Kidney epithelial cell (primary cell): ENCODE data around the gene CCL16. TPM values are rescaled to one million over a fixed set of nuclear protein-coding genes. Genes with fewer than 3 reads are reported as not detected.
"Not testable (repeated sequence)": the region's sequence is repeated elsewhere in the genome, so short reads cannot be mapped to it uniquely, and the experiment has no call there.

Experiments used
- DNase-seq: peaks from one replicate; pipeline ENCODE4 v3.0.0-alpha.2; 2010; ENCODE audit warnings: low read depth
- H3K27me3 ChIP-seq: 2 replicates; pipeline ENCODE4 v1.6.0; 2011; ENCODE audit warnings: low read length; ENCODE audit not compliant: control insufficient read depth, insufficient read depth
- H3K36me3 ChIP-seq: 2 replicates; pipeline ENCODE4 v1.5.1; 2011; ENCODE audit warnings: low read length; ENCODE audit not compliant: control insufficient read depth, insufficient read depth
- H3K4me3 ChIP-seq: 2 replicates; pipeline ENCODE4 v1.5.1; 2011; ENCODE audit warnings: low read depth, mild to moderate bottlenecking, control low read depth, low read length
- total RNA-seq: library from RNA; depleted of rRNA; stranded (reverse); fragments of >200 nt; gene quantifications from 2 replicates; pipeline ENCODE4 v1.2.3, GENCODE V29; 2015
- TF ChIP-seq, protein P1 (sequence below): IDR thresholded peaks from 2 replicates; pipeline ENCODE4 v1.5.1; 2011; ENCODE audit warnings: mild to moderate bottlenecking, moderate library complexity, low read length, control low read depth, inconsistent platforms; ENCODE audit not compliant: insufficient read depth, poor library complexity, severe bottlenecking

Gene CCL16
- total RNA-seq, 1 donor from 2014 or later = not detected

DNA sequence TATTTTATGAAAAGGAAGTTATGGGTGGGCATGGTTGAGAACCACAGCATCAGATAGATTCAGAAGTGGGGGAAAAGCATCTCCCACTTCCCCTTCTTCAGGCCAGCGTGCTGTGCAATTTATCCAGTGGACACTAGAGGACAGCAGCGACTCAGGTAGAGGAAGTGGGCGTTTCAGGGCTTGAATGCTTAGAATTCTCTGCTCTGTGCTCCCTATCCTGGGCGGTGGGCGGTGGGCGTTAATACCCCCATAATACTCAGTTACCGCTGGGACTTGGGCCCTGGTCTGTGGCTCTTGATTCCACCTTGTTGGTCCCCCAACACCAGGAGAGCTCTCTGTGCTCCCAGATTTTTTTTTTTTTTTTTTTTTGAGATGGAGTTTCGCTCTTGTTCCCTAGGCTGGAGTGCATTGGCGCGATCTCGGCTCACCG lies 34.1 kb downstream of the CCL16 start:
- Histone ChIP-seq H3K4me3 (no peak overlapping the region), H3K27me3 (peaks cover 3% of the 10 kb centered on the region), H3K36me3 (no peaks in the 10 kb centered on the region)
- TF ChIP-seq, protein P1, sequence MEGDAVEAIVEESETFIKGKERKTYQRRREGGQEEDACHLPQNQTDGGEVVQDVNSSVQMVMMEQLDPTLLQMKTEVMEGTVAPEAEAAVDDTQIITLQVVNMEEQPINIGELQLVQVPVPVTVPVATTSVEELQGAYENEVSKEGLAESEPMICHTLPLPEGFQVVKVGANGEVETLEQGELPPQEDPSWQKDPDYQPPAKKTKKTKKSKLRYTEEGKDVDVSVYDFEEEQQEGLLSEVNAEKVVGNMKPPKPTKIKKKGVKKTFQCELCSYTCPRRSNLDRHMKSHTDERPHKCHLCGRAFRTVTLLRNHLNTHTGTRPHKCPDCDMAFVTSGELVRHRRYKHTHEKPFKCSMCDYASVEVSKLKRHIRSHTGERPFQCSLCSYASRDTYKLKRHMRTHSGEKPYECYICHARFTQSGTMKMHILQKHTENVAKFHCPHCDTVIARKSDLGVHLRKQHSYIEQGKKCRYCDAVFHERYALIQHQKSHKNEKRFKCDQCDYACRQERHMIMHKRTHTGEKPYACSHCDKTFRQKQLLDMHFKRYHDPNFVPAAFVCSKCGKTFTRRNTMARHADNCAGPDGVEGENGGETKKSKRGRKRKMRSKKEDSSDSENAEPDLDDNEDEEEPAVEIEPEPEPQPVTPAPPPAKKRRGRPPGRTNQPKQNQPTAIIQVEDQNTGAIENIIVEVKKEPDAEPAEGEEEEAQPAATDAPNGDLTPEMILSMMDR = peak; percentile 87
- DNase-seq = no peak

- H3K36me3 ChIP-seq = no peaks in the 10 kb centered on the region
- no peak for DNase-seq
- no peaks in the 10 kb centered on the region for H3K27me3 ChIP-seq
- TF ChIP-seq, protein P1 = no peak
- H3K4me3 ChIP-seq = no peak overlapping the region
Observed at GRCh38 chr17:35944151-35944550, 37.1 kb downstream of the CCL16 start.

GRCh38 chr17:35943537-35943936 lies 37.8 kb downstream of the CCL16 start, which contains the start of gene LYZL6:
Gene LYZL6, minus strand, starts transcription at chr17:35943713. Its CDS starts 4,357 bp downstream, at chr17:35939356.
- Histone ChIP-seq H3K36me3 (no peaks in the 10 kb centered on the region), H3K4me3 (no peak within 1 kb of the TSS), H3K27me3 (no peaks in the 10 kb centered on the region)
- no peak for DNase-seq
- TF ChIP-seq, protein P1 = no peak

GRCh38 chr17:35942588-35943186 lies 38.6 kb downstream of the CCL16 start:
- TF ChIP-seq, protein P1 = no peak
- Histone ChIP-seq H3K27me3 (no peaks in the 10 kb centered on the region), H3K36me3 (no peaks in the 10 kb centered on the region), H3K4me3 (no peak overlapping the region)
- no peak for DNase-seq

GRCh38 chr17:35938492-35938891 lies 42.8 kb downstream of the CCL16 start:
- H3K4me3 ChIP-seq, H3K27me3 ChIP-seq, H3K36me3 ChIP-seq, DNase-seq: not testable (repeated sequence)

DNA sequence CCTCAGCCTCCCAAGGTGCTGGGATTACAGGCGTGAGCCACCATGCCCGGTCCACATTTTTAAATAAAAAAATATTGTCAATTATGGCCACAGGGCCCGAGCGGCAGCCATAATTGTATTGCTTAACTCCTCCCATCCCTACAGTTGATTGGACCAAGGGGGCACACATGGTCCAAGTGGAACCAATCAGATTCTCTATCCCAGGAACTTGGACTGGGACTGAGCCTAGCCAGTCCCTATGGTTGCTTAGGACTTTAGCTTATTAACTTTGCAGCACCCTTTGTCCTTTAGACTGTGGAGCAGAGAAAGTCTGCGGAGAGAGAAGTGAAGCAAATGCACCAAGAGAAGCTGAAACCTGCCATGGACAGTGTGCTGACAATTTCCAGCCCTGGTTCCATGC lies 45.2 kb downstream of the CCL16 start:
- TF ChIP-seq, protein P1 = no peak
- H3K27me3 ChIP-seq = no peaks in the 10 kb centered on the region
- DNase-seq = no peak
- H3K4me3 ChIP-seq = no peak overlapping the region
- no peaks in the 10 kb centered on the region for H3K36me3 ChIP-seq
